HG03469 (cell line): ENCODE measurements around the gene TNS1.

Source experiments
- ATAC-seq: cut with Tn5 transposase; IDR thresholded peaks from one replicate; pipeline ENCODE4 v1.9.1; 2021; ENCODE audit warnings: mild to moderate bottlenecking, moderate library complexity, moderate number of reproducible peaks; ENCODE audit not compliant: unreplicated experiment

TNS1 gene

DNA sequence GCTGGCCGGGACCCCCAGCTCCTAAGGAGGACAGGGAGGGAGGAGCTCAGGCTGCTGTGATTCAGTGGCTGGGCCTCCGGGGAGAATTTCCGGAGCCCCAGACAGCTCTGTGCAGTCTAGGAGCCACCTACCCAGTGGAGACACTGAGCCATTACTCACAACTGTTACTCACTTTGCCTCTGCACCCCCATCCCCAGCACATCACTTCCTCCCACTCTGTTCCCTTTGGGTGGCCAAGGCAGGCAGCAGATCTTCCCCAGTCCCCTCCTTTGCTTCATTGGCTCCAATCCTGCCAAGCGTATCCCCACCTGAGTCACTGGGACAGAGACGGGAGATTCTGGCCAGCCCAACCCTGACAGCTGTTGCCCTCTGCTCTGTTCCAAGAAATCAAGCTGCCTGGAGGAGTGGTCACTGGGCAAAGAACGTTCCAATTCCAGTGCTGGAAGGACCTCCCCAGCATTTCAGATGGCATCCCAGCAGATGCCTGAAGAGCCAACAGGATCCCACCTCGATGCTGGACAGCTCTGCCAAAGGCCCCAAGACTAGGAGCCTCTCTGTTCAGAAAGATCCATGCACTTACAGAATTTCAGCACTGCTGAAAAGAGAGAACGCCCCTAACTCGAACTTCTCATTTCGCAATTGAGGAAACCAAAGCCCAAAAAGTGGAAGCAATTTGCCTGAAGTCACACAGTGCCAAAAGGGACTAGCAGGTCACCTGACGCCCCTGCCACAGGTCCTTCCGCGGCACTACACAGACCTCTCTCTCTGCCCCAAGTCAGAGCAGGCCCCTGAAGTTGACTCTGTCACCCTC is 68.3 kb downstream of the TNS1 start:
- ATAC-seq: no peak

DNA sequence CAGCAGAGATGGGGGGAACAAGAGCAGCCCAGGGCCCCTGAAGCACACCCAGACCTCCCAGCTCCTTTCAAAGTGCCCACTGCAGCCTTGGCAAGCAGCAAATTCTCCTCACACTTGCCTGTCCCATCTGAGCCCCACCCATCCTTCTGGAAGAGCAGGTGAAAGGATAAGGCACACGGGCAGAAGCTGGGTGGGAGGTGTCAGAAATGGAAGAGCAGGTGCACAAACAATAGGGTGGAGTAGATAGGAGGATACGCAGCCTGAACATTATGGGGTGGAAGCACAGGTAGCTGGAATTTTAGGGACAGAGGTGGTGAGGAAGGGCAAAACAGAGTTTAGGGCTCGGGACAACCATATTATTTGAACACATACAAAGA is 69.2 kb downstream of the TNS1 start:
- no peak for ATAC-seq

GRCh38 chr2:217932803-217933616 is 69.8 kb downstream of the TNS1 start:
- no peak for ATAC-seq

- no peak for ATAC-seq
These were observed 70.8 kb downstream of the TNS1 start for GRCh38 chr2:217931846-217932560.

GRCh38 chr2:217930761-217931563 is 71.8 kb downstream of the TNS1 start:
- no peak for ATAC-seq

GRCh38 chr2:217929757-217930707 is 72.8 kb downstream of the TNS1 start:
- no peak for ATAC-seq

- no peak for ATAC-seq
These were observed 73.5 kb downstream of the TNS1 start for GRCh38 chr2:217929272-217929671.

DNA sequence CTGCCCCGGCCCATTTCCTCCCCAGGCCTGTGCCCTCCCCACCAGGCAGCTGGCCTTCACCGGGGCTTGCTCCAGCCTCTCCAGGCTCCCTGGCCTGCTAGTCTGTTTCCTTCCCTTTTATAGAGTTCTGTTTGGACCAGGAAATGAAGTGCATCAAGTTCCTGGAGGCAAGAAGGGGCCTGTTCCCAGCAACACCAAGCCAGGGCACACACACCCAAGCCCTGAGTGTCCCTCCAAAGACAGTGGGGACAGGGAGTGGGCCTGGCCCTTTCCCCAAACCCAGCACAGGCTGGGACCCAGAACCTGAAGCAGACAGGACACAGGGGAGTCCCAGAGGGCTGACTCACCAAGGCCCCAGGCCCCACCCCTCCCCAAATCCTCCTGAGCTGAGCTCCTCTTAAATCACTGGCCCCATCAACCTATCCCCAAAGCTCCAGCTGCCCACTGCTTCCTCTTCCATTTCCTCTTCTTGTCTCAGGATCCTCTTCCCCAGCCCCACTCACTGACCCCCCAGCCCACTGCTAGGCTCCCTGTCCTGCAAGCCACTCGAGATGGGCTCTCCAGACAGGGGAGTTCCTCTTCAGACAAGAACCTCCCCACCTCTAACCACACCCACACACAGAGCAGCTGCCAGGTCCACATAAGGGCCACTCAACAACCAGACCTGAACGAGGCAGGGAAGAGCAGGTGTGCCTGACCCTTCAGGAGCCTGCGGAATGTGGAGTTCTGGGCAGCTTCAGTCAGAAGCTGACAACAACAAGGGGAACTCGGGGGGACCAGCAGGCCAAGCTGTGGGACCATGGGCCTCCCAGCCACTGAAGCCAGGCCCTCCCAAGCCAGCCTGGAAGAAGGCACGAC is 74.2 kb downstream of the TNS1 start:
- no peak for ATAC-seq

DNA sequence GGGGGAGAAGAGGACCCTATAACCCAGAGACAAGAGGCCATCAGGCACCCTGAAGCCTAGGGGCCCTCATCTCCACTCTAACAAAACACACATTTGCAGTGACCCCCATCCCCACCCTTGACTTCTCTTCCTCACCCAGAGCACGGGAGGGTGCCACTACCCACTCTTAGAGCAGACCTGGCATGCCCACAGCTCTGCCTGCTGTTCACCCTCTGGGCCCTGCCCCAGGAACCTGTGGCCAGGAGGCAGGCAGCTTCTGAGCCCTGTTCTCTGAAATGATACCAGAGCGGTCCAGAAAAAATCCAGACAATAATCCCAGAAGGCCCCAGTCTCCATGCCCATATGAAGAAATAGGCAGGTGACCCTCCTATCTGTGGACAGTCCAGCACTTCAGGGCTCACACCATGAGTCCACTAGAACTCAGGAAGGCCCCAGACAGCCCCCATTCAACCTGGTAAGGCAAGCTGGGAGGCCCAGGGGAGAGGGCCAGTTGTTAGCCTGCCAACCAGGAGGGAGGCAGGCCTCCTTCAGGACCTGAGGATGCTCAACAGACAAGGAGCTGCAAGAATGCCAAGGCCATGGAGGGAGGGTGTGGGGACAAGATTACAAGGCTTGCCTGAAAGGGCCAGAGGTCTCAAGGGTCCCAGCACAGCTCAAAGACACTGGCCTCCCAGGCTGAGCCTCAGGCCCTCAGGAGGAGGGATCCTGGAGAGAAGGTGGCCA is 75.0 kb downstream of the TNS1 start:
- ATAC-seq: no peak

DNA sequence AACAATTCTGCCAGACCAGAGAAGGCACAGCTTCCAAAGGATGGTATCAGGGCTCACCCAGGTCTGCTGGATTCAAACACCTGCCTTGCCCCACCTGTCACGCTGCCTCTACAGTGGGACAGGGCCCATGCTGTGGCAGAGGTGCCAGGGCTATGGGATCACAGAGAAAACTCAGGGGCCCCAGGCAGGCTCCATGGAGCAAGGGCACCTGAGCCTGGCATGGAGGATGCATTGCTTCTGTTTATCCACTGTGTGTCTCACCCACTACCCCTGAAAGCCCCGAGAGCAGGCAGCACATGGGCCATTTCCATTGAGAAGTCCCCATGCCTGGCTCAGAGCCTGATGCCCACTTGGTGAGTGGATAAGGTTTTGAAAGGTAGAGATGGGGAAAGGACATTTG is 76.0 kb downstream of the TNS1 start:
- no peak for ATAC-seq

- ATAC-seq: no peak
These were observed 78.4 kb downstream of the TNS1 start for GRCh38 chr2:217924346-217924901.

- ATAC-seq: no peak
These were observed 79.6 kb downstream of the TNS1 start for GRCh38 chr2:217923007-217923686.

DNA sequence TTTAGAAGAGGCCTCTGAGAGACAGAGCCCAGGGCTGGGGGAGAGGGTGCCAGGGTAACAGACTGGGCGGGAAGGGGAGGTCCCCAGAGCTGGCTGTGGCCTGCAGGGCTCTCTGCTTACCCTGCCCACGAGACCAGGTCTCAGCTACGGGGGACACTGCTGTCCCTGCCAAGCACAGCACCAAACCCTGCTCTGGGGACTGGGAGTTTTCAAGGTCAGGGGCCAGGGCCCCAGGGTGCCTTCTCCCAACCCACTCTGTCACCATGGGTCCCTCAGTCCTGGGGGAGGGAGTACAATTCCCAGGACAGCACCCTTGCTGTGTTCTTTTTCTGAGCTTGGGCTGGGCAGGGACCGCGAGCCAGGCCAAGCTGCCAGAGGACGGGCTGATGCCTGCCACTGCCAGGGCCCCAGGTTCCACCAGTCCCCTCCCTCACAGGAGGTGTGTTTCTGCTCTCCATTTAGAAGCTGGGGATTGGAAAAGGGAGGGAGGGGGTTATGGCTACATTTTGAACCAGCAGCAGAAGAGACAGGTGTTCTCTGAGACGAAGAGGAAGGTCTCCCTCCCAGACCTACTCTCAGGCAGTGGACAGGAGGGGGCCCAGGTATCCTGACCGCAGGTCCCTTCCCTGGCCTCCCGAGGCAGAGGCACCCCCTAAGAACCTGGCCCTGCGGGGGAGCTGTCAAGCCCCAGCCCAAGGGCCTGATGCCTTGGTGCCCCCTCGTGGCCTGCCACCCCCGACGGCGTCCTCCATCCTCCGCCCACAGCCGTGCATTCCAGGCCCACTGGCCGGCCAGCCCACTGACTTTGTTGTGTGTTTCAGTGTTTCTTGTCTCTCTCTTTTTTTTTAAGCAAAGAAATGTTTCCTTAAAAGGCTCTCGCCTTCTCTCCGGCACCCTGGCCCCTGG is 80.4 kb downstream of the TNS1 start:
- ATAC-seq: no peak

GRCh38 chr2:217920879-217921603 is 81.8 kb downstream of the TNS1 start:
- no peak for ATAC-seq

DNA sequence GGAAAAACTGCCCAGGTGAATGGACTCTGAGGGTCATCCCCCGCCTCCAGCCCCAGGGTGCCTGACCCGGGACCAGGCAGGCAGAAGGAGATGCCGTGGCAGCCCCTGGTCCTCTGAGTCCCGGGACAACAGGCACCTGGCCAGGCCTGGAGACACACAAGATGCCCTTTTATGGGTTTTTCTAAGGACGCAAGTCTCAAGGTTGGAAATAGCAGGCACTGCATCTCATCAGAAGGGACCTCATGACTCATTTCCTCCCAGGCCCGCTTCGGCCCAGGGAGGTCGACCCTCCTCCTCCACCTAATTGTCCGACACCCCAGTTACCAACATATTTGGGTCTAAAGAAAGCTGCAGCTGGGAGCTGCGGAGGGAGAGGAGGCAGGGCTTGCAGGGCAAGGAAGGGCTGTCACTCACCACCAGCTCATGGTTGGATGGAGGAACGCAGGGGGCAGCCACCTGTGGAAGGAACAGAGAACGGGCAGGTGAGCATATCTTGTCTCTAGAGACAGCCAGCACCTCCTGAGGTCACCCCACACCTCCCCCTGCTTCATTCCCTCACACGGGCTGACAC is 82.9 kb downstream of the TNS1 start:
- ATAC-seq: no peak
